NCI-H2081 treated with DMSO at 0.1 percent for 48 hours (cell line): ENCODE data around the gene CNTNAP2.

Experiments
- DNase-seq: peaks from one replicate; lab custom pipeline; 2025; lab: John Stamatoyannopoulos, UW

CNTNAP2 gene

DNA sequence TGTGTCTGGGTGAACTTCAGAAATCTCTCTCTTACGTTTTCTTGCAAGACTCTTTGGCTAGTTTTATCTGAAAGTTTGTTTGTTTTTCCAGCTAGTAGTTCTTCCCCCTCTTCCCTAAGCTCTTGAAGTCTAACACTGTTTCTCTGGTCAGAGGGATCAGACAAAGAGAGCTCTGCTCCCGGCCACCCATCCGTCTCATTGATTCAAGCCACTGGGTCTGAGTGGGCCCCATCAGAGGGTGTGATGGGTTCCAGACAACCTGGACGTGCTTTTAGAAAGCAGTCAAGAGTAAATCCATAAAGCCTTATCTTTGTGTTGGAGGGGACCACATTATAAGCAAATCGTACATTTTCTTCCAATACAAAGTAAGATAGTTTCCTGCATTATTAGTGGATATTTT lies 2231.4 kb downstream of the CNTNAP2 start:
- no peak for DNase-seq

DNA sequence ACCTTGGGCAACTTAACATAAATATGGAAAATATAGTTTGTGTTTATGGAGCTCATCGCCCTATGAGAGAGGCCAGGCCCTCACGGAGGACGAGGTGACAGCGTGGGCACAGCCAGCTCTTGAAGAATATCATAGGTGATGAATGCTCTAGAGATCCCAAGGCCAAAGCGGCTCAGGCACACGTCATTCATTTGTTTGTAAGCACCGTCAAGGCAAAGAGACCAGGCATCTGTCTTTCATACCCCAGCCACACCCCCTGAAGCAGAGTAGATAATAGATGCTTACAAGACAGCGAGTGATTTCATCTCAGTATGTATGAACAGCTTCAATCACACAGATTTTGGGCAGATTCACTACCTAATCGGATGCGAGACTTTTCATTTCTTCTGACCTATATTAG lies 2231.9 kb downstream of the CNTNAP2 start:
- no peak for DNase-seq

DNA sequence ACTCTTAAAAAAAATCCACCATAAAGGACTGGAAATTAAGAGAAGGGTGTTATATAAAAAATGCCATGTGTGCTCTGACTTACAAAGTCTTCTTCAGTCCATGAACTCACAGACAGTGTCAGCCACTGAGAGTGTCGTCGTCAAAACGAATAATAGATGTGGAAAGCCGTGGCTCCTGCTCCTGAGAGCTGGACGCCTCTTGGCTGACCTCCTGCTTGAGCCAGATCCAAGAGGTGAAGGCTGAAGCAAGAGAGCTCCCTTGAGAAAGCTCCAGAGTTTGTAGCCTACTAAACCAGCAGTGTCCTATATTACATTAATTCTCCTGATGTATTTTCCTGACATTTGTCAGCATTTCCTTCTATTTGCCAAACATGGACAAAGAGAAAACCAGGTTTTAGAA lies 2239.7 kb downstream of the CNTNAP2 start:
- DNase-seq, result no peak

DNA sequence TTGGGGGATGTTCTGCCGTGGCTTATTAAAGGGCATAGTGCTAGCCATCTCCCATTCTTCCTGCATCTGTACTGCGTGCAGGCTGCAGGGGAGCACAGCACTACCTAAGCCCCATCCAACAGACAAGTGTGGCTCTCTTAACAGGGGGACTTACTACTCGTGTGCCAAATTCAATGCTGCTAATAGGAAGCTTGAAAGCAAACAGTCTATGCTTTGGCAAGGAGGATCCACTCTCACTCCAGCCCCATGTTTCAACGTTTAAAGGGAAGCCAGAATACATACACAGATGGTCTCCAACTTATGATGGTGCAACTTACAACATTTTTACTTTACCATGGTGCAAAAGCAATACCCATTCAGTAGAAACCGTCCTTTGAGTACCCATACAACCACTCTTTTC lies 2245.9 kb downstream of the CNTNAP2 start:
- DNase-seq, result no peak

DNA sequence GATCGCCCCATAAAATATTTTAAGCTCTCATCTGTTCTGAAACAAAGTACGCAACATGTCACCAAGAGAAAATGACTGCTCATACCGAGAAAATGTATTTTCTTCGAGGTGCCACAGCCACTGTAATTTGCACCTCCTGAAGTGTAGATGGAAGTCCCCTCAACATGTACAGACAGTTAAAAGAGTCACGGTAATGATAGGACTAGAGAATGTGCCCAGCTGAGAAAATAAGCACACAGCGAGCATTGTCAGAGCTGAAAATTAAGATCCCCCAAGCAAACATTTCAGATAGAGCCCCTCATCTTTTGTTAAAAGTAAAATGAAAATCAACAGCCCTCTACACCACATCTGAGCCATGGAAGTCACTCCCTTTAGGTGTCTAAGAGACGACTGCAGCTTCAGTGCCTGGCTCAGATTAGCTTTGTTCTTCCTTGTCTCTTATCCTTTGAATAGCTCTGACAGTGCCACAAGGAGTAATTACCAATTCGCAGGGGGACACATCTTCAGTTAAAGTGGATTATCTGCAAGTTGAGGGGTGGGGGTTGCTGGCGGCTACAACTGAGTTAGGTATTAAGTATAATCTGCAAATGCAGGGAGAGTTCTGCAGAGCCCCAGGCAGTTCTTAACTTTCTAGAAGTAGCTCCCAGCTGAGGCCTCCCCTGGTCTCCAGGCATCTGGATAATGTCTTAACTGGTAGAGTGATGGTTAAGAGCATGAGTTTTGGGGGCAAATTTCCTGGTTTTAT lies 2251.3 kb downstream of the CNTNAP2 start:
- DNase-seq, result no peak

DNA sequence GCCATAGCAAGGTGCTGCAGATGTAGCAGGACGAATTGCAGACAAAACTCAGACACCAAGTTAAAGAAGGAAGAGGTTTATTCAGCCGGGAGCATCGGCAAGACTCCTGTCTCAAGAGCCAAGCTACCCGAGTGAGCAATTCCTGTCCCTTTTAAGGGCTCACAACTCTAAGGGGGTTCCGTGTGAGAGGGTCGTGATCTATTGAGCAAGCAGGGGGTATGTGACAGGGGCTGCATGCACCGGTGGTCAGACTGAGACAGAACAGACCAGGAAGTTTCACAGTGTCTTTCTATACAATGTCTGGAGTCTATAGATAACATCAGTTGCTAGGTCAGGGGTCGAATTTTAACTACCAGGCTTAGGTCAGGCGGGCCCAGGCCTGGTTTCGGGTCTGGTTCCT lies 2252.0 kb downstream of the CNTNAP2 start:
- DNase-seq, result no peak

DNA sequence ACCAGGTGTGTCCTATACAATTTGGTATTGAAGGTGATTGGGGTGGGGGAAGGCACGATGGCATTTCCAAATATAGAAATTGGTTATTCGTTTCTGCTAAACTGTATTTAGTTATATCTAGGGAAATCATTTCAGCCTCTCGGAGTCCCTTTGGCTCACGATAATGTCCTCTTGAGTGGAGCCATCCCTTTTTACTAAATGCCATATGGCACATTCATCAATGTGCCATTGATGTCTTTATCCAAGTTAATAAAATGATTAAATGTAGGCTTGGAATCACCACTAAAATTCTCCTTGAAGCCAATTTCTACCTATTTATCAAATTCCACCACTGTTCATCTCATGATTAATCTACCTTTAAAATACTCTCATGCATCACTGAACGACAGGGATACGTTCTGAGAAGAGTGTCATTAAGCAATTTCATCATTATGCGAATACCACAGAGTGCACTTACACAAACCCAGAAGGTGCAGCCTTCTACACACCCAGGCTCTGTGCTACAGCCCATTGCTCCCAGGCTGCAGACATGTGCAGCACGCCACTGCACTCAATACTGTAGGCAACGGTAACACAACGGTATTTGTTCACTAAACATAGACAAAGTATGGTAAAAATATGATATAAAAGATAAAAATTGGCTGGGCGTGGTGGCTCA lies 2254.8 kb downstream of the CNTNAP2 start:
- DNase-seq, result no peak

DNA sequence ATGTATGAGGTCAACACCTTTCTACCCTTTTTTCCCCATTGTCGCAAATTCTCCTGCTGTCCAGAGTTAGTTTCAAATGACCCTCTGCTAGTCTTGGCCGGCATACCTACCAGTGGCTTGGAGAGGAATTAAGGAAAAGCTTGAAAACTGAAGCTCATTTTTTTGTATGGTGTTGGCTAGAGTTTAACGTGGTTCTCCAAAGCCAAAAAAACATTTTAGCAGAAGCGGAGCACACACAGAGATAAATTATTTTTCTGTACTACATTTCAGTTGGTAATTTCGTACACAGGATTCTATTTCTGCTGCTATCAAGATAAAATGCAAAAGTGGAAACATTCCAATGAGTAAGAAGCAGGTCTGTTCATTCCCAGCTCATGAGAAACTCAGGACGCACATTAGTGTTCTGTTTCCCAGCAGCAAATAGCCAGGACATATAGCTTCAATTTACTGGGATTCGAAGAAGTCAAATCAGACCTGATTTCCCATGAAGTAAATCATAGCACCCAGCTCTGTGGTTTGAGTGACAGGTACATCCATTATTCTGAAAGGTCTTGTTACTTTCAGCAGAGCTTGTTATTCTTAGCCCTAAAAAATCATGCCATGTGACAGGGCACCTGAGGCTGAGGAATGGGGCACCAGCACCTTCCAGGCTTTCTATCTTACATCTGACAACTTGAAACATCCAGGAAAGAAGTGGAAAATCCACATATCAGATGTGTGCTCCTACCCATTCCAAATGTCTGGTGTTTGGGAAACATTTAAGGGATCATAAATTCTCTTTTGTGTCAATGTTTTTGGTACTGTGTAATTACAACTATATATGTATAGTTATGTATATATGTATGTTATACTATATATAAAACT lies 2258.0 kb downstream of the CNTNAP2 start:
- no peak for DNase-seq

DNA sequence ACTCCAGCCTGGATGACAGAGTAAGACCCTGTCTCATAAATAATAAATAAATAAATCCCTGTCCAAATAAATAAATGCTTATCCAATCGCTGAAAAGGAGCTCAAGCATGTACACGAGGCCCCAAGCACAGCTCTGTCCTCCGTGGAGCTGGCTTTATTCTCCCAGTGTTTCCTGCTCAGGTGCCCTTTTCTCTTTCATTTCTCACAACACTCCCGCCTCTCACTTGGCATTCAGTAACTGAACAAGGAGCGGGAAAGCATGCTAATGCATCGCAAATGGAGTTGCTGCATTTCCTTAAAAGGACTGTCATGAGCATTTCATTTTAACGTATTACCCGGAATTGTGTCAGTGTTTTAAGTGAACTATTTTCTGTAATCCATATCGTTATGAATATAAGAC lies 2263.1 kb downstream of the CNTNAP2 start:
- DNase-seq, result no peak

DNA sequence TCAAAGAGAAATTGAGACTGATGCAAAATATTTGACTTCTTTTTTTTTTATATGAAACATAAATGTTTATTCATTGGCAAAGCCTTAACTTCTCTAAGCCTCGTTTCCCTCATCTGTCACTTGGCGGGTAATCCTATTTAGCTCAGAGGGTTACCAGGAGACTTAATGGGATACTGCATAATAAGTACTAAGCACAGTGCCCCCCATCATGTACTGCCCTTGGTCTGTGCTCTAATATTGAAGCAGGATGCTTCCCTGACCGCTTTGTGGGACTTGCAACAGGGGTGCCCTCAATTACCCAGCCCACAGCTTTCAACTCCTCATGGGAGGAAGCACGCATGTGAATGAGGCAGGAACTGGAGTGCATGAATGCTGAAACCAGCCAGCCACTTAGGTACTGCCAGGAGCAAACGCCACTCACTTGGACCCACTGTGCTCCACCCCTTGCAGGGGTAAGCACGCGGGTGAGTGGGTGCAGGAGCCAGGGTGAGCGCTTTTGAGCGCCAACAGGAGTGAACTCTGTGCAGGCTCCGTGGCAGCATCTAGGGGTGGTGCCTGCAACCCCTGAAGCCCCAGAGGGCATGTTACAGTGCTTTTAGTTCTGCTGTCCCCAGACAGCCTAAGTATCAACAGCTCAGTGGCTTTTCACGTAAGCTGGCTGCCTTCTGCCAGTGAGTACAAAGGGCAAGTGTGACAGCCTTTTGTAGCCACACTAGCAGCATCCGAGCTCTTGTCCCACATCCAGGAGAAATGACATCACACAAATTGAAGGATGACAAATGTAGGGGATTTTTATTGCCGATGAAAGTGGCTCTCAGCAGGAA lies 2264.2 kb downstream of the CNTNAP2 start:
- DNase-seq, result no peak

DNA sequence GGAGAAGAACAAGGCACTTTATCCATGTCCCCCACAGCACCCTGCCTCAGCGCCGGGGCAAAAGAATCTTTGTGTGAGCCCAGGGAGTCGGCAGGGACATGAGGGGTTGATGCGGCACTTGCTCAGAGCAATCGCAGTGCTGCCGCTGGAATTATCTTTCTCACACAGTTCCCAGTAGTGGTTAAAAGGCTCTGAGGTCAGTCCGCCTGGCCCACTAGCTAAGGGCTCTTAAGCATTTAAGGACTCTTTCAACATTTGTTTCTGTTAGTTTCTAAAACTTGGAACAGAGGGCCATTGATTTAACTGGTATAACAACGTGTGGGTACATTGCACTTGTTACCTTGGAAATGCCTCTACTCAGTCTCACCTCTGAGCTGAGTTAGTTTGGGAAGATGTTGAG lies 2266.0 kb downstream of the CNTNAP2 start:
- DNase-seq, result no peak

DNA sequence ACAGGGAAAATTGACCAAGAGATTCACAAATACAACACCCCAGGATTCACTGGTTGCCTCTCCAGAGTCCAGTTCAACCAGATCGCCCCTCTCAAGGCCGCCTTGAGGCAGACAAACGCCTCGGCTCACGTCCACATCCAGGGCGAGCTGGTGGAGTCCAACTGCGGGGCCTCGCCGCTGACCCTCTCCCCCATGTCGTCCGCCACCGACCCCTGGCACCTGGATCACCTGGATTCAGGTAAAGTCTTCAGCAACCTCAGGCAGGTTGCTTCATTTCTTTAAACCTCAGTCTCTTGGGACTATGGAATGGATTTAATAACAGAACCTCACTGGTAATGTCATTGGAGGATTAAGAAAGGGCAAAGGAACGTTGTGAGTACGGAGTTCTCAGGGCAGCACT lies 2267.1 kb downstream of the CNTNAP2 start:
- DNase-seq, result no peak

DNA sequence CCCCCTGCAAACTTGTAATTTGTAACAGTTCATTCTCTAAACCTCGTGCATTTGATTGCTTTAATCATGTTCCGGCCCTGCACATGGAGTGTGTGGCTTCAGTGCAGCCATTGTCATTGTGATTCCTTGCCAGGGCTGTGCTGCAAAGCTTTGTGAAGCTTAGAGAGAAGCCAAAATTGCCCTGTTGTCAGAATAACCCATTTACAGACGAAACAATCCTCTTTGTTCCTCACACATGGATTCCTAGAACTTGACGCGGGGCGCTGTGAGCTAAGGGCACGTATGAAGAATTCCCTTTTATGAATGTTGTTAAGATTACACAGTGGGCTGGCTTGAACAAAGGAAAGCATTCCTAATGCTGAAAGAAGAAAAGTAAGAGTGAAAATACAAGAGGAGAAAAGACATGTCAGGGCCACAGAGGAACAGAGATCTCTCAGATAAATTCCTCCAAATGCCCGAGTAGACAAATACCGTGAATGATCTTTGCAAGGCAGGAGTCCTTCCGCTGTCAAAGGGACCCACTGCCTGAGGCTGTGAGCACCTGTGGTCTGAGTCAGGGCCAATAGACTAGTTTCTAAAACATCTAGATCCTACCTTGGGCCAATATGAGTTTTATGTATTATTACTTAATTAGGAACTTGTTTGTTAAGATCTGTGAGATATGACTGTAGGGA lies 2268.5 kb downstream of the CNTNAP2 start:
- DNase-seq, result no peak

DNA sequence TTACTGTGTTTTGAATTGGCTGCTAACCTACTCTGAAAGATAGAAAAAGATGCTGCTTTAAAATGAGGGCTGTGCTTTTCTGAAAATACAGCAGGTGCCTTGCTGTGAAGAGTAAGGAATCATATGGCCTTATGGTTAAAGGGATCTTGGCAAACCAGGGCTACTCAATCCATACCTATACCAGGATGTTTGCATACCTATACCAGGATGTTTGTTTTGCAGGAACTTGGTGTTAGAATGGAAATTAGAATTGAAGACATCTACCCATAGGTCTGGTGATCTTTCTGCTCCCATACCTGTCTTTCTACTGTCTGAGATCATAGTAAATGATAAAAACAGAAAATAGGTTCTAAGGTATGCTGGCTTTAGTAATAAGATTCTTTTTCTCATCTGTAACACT lies 2273.8 kb downstream of the CNTNAP2 start:
- DNase-seq, result no peak

DNA sequence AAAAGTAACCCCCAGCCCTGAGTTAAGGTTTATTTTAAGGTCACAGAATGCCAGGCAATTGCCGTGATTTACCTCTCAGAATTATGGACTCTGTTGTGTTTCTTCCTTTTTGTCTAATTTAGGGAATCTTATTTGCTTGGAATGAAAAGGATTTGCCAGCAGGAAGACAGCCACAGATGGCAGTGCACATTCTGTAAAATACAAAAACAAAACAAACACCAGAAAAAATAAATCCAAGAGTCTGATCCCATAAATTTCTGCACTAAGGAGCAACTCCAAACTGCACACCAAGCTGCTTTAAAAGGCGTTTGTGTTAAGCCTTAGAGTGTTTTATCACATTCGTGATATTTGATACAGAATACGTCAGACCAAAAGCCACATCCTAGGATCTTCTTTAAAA lies 2275.0 kb downstream of the CNTNAP2 start:
- no peak for DNase-seq

DNA sequence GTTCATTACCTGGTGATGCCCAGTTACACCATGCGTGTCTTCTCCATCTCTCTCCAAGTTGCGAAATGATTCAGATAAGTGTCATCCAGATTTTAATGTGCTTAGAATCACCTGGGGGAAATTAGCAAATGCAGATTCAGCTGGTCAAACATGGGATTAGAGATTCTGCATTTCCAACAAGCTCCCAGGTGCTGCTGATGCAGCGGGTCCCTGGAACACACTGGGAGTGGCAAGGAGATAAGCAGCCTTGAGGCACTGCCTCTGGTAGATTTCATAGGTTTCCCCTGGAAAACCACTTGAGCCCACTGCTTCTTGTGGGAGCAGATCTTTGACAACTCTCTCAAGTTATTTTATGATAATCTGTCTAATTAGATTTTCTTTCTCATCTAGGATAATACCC lies 2278.0 kb downstream of the CNTNAP2 start:
- DNase-seq, result no peak

DNA sequence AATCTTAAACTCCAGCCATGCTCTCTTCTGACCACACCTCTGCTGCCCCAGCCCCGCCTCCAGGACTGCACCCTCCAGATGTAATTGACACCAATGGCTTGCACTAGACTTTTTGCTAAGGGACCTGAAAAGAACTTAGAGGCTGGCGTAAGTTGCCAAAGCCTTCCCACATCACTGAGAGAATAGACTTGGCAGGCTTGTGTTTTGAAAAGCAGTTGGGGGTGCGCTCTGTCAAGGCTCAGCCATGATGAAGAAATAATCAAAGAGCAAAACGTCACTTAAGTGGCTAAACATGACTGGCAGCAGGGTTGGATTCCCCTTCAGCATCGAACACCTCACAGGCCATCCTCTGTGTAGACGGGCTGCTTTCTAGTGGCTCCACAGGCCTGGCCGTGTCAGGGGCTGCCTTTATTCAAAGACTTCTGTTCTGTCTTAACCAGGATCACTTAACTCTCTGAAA lies 2278.8 kb downstream of the CNTNAP2 start:
- no peak for DNase-seq

DNA sequence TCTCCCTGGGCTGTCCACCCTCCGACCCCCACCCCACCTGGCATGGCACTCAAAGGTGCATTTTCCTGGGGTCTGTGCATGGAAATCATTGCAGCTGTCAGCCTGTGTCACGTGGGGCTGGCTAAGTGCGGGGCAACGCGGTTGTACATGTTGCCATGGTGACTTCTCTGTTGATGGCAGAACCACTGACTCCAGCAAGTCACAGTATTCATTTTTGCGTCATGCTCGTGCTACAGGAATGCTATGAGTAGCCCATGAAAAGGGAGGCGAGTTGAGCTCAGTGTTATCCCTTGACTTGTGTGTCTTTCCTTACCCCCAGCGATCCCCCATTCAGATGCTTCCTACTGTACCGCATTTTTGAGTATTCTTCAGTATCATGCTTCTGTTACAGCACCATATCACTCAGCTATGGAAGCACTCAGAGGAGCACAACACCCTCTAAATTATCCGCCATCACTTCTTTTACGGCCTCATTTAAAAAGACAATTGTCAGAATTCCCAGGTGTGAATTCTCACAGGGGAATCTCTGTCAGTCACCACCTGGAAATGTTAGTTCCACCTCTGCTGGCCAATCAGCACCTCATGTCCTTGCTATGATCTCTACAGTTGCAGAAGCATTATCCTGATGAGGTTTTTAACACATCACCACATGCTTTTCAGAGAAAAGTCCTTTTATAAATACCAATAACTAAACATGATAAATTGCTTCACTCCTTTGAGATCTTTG lies 2279.6 kb downstream of the CNTNAP2 start:
- DNase-seq, result no peak

DNA sequence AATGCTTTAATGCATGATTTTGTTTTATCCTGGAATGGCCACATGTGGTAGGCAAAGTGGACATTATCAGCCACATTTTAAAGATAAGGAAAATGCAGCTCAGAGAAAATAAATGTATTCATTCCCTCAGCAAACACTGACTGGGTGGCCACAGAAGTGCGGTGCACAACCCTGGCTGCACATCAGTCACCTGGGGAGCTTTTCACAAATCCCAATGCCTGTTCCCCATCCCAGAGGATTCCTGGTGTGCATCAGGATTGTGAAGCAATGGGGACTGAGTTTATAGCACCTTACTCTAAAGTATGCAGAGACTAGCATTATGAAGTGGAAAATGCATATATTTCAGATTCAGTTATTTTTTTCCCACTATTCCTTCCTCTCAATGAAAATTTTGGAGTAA lies 2280.5 kb downstream of the CNTNAP2 start:
- no peak for DNase-seq

DNA sequence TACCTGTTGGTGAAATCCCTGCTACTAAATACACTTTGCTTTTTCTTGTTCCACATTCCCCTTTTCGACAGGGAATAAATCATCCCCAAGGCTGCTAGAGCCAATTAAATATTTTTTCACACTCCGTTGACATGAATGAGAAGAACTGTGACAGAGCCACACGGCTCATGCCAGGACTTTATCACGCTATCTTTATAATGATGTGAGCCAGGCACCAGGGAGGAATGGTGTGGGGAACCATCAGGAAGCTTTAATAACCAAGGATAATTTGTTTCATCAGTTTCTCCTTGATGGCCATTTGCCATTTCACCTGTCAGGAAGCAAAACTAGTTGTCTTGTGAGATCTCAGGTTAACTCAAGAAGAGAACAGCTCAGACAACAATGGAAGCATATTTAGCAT lies 2280.9 kb downstream of the CNTNAP2 start:
- DNase-seq, result no peak

DNA sequence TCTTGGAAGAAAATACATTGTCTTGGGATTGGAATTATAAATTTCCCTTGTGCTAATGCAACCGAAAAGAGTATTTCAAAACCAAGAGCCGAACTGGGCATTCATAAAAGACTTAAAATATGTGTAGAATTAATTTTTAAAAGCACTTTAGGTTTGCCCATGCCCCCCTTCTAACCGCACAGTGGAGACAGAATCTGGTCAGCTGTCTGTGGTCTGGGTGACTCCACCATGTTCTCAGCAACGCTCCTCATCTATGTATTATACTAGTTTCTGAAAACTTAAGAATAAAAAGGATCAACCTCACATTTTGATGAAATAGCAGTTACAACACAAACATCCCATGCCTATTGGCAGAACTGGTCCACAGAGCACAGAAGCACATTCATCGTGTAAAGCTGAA lies 2281.4 kb downstream of the CNTNAP2 start:
- no peak for DNase-seq
